HG03196 (cell line): ENCODE results near the gene DHX35.
A peak's percentile ranks its signal among the peaks of the same experiment; 100 is the strongest.
"Not testable (repeated sequence)": the region's sequence is repeated elsewhere in the genome, so short reads cannot be mapped to it uniquely, and the experiment has no call there.

Experiments used
- ATAC-seq: cut with Tn5 transposase; IDR thresholded peaks from one replicate; pipeline ENCODE4 v1.9.1; 2021; ENCODE audit not compliant: unreplicated experiment

The DHX35 gene

GRCh38 chr20:38975539-38976120 lies 13.5 kb downstream of the DHX35 start:
- no peak for ATAC-seq

- ATAC-seq: no peak
These were observed 17.3 kb downstream of the DHX35 start for GRCh38 chr20:38979434-38979833.

GRCh38 chr20:38979842-38980241 lies 17.7 kb downstream of the DHX35 start:
- no peak for ATAC-seq

- no peak for ATAC-seq
These were observed 20.1 kb downstream of the DHX35 start for GRCh38 chr20:38982291-38982690.

- no peak for ATAC-seq
These were observed 22.9 kb downstream of the DHX35 start for GRCh38 chr20:38985060-38985459.

- no peak for ATAC-seq
These were observed 23.5 kb downstream of the DHX35 start for GRCh38 chr20:38985603-38986170.

GRCh38 chr20:38986663-38987062 lies 24.5 kb downstream of the DHX35 start:
- ATAC-seq: no peak

- peak; percentile 82 for ATAC-seq
These were observed 25.6 kb downstream of the DHX35 start for GRCh38 chr20:38987777-38988176.

GRCh38 chr20:38990728-38991127 lies 28.6 kb downstream of the DHX35 start:
- ATAC-seq: no peak

GRCh38 chr20:38991814-38992704 lies 29.9 kb downstream of the DHX35 start:
- ATAC-seq: no peak

GRCh38 chr20:38995536-38996044 lies 33.4 kb downstream of the DHX35 start:
- ATAC-seq: no peak

- ATAC-seq: not testable (repeated sequence)
These were observed 34.7 kb downstream of the DHX35 start for GRCh38 chr20:38996866-38997265.

GRCh38 chr20:38997622-38998021 lies 35.5 kb downstream of the DHX35 start:
- ATAC-seq: no peak

GRCh38 chr20:38999217-38999616 lies 37.1 kb downstream of the DHX35 start:
- ATAC-seq: no peak

- ATAC-seq: no peak
These were observed 38.1 kb downstream of the DHX35 start for GRCh38 chr20:38999965-39000910.

GRCh38 chr20:39004508-39004907 lies 42.4 kb downstream of the DHX35 start:
- ATAC-seq: no peak

GRCh38 chr20:39009348-39009747 lies 47.2 kb downstream of the DHX35 start:
- no peak for ATAC-seq

GRCh38 chr20:39010496-39010895 lies 48.4 kb downstream of the DHX35 start:
- ATAC-seq: no peak

- ATAC-seq: no peak
These were observed 51.5 kb downstream of the DHX35 start for GRCh38 chr20:39013662-39014109.

GRCh38 chr20:39016041-39016440 lies 53.9 kb downstream of the DHX35 start:
- no peak for ATAC-seq

GRCh38 chr20:39016506-39016905 lies 54.4 kb downstream of the DHX35 start:
- no peak for ATAC-seq
